Pons (tissue), 1 donor: ENCODE data around the gene TGFBR3.

Experiments
- DNase-seq: peaks from one replicate; pipeline ENCODE4 v3.0.0-alpha.2; 2016; ENCODE audit warnings: low spot score

TGFBR3 gene

GRCh38 chr1:91708691-91709090 lies 177.3 kb downstream of the TGFBR3 start:
- DNase-seq = no peak

- DNase-seq = no peak
Measured at GRCh38 chr1:91707890-91708218, 178.1 kb downstream of the TGFBR3 start.

GRCh38 chr1:91707114-91707889 lies 178.6 kb downstream of the TGFBR3 start:
- no peak for DNase-seq

GRCh38 chr1:91706140-91706957 lies 179.6 kb downstream of the TGFBR3 start:
- no peak for DNase-seq

GRCh38 chr1:91704746-91705145 lies 181.2 kb downstream of the TGFBR3 start:
- no peak for DNase-seq

- no peak for DNase-seq
Measured at GRCh38 chr1:91703095-91703494, 182.9 kb downstream of the TGFBR3 start.

- DNase-seq = no peak
Measured at GRCh38 chr1:91701472-91701869, 184.5 kb downstream of the TGFBR3 start.

GRCh38 chr1:91700771-91701471 lies 185.0 kb downstream of the TGFBR3 start:
- no peak for DNase-seq

GRCh38 chr1:91700332-91700731 lies 185.6 kb downstream of the TGFBR3 start:
- no peak for DNase-seq

- DNase-seq = no peak
Measured at GRCh38 chr1:91699339-91699974, 186.5 kb downstream of the TGFBR3 start.

GRCh38 chr1:91697861-91698260 lies 188.1 kb downstream of the TGFBR3 start:
- DNase-seq = no peak

GRCh38 chr1:91697416-91697815 lies 188.5 kb downstream of the TGFBR3 start:
- DNase-seq = no peak

- no peak for DNase-seq
Measured at GRCh38 chr1:91696321-91696720, 189.6 kb downstream of the TGFBR3 start.

GRCh38 chr1:91693557-91693956 lies 192.4 kb downstream of the TGFBR3 start:
- peak; percentile 39 for DNase-seq

- DNase-seq = no peak
Measured at GRCh38 chr1:91691525-91691924, 194.4 kb downstream of the TGFBR3 start.

GRCh38 chr1:91689641-91690481 lies 196.1 kb downstream of the TGFBR3 start:
- no peak for DNase-seq

- no peak for DNase-seq
Measured at GRCh38 chr1:91687452-91687851, 198.5 kb downstream of the TGFBR3 start.

GRCh38 chr1:91685994-91686393 lies 200.0 kb downstream of the TGFBR3 start:
- no peak for DNase-seq

- DNase-seq = no peak
Measured at GRCh38 chr1:91684481-91685196, 201.3 kb downstream of the TGFBR3 start.

GRCh38 chr1:91683598-91683951 lies 202.4 kb downstream of the TGFBR3 start:
- DNase-seq = no peak
